KMS-11 (cell line): ENCODE measurements around the gene TUBA8.

Source experiments
- H2AFZ ChIP-seq: fragments of 200-600 bp; sonication (generic); 2 replicates; pipeline ENCODE4 v1.6.1; 2016; ENCODE audit warnings: antibody characterized with exemption, mixed run types, low read depth
- H3K27ac ChIP-seq: fragments of 200-600 bp; sonication (generic); 2 replicates; pipeline ENCODE4 v1.6.1; 2016; ENCODE audit warnings: mild to moderate bottlenecking, mixed run types
- H3K27me3 ChIP-seq: fragments of 200-600 bp; sonication (generic); 2 replicates; pipeline ENCODE4 v1.6.1; 2017; ENCODE audit warnings: mild to moderate bottlenecking, low read depth, mixed run types, moderate library complexity; ENCODE audit not compliant: insufficient read depth
- H3K36me3 ChIP-seq: fragments of 200-600 bp; sonication (generic); 2 replicates; pipeline ENCODE4 v1.6.1; 2017; ENCODE audit warnings: mild to moderate bottlenecking, mixed run types; ENCODE audit not compliant: insufficient read depth
- H3K4me1 ChIP-seq: fragments of 200-600 bp; sonication (generic); 2 replicates; pipeline ENCODE4 v1.6.1; 2016; ENCODE audit warnings: mild to moderate bottlenecking, low read depth, mixed run types; ENCODE audit not compliant: poor library complexity, severe bottlenecking
- H3K4me2 ChIP-seq: fragments of 200-600 bp; sonication (generic); 2 replicates; pipeline ENCODE4 v1.7.0; 2016; ENCODE audit warnings: mild to moderate bottlenecking, mixed run types
- H3K4me3 ChIP-seq: fragments of 200-600 bp; sonication (generic); IDR thresholded peaks from 2 replicates; pipeline ENCODE4 v1.6.1; 2017; ENCODE audit warnings: low read depth, low read length, mixed read lengths; ENCODE audit not compliant: insufficient read depth
- H3K79me2 ChIP-seq: fragments of 200-600 bp; sonication (generic); 2 replicates; pipeline ENCODE4 v1.6.1; 2016; ENCODE audit warnings: low read depth, mixed run types; ENCODE audit not compliant: insufficient read depth
- H3K9ac ChIP-seq: fragments of 200-600 bp; sonication (generic); 2 replicates; pipeline ENCODE4 v1.6.1; 2016; ENCODE audit warnings: mild to moderate bottlenecking, mixed run types
- H4K20me1 ChIP-seq: fragments of 200-600 bp; sonication (generic); 2 replicates; pipeline ENCODE4 v1.6.1; 2016; ENCODE audit warnings: mild to moderate bottlenecking, mixed run types; ENCODE audit not compliant: insufficient read depth
- CTCF ChIP-seq: fragments of 200-600 bp; sonication (generic); conservative IDR thresholded peaks from 2 replicates; pipeline ENCODE4 v1.6.1; 2017; ENCODE audit warnings: low read depth, mild to moderate bottlenecking, antibody characterized with exemption, low read length, moderate library complexity, mixed read lengths

The TUBA8 gene

GRCh38 chr22:18077087-18077638 lies 33.4 kb upstream of the TUBA8 start:
- Histone ChIP-seq H3K27ac (peak overlapping the region; percentile 41; the same call in 1 of the 2 replicates), H4K20me1 (no peaks in the 10 kb centered on the region), H3K4me3 (no peak overlapping the region), H3K4me1 (peaks cover 34% of the 10 kb centered on the region), H3K9ac (peak overlapping the region; percentile 88; the same call in 1 of the 2 replicates), H3K4me2 (peak overlapping the region; percentile 86), H3K36me3 (no peaks in the 10 kb centered on the region), H3K27me3 (no peaks in the 10 kb centered on the region), H2AFZ (peak overlapping the region; percentile 50; the same call in 1 of the 2 replicates), H3K79me2 (peaks cover 30% of the 10 kb centered on the region; the same call in 1 of the 2 replicates)
- no peak for TF ChIP-seq CTCF

GRCh38 chr22:18077639-18078328 lies 32.8 kb upstream of the TUBA8 start, which contains the start of gene PEX26:
PEX26 (plus strand) TSS chr22:18077990; CDS start chr22:18078377, 387 bp downstream.
- Histone ChIP-seq H3K79me2 (peaks cover 36% of the 10 kb centered on the region; the same call in 1 of the 2 replicates), H3K9ac (peak within 1 kb of the TSS; percentile 88), H4K20me1 (no peaks in the 10 kb centered on the region), H3K4me1 (peaks cover 34% of the 10 kb centered on the region), H3K27ac (peak within 1 kb of the TSS; percentile 51), H3K36me3 (no peaks in the 10 kb centered on the region), H2AFZ (peak within 1 kb of the TSS; percentile 50; the same call in 1 of the 2 replicates), H3K4me2 (peak within 1 kb of the TSS; percentile 87), H3K4me3 (no peak within 1 kb of the TSS), H3K27me3 (no peaks in the 10 kb centered on the region)
- no peak for TF ChIP-seq CTCF

- Histone ChIP-seq H2AFZ (peak overlapping the region; percentile 50; the same call in 1 of the 2 replicates), H3K4me2 (peak overlapping the region; percentile 87), H3K79me2 (peaks cover 40% of the 10 kb centered on the region; the same call in 1 of the 2 replicates), H3K27ac (peak overlapping the region; percentile 51), H3K4me1 (peaks cover 34% of the 10 kb centered on the region), H3K4me3 (no peak overlapping the region), H3K27me3 (no peaks in the 10 kb centered on the region), H4K20me1 (no peaks in the 10 kb centered on the region), H3K36me3 (peaks cover under 1% of the 10 kb centered on the region; the same call in 1 of the 2 replicates), H3K9ac (peak overlapping the region; percentile 88)
- no peak for TF ChIP-seq CTCF
These were observed 32.1 kb upstream of the TUBA8 start for GRCh38 chr22:18078329-18079041.

- Histone ChIP-seq H3K9ac (no peak overlapping the region), H3K79me2 (peaks cover 40% of the 10 kb centered on the region; the same call in 1 of the 2 replicates), H3K27ac (no peak overlapping the region), H4K20me1 (no peaks in the 10 kb centered on the region), H3K27me3 (no peaks in the 10 kb centered on the region), H3K4me2 (0 out of 2 replicates have a peak overlapping the region, but pooled peaks have one; percentile 87), H3K4me1 (peaks cover 34% of the 10 kb centered on the region), H2AFZ (no peak overlapping the region), H3K4me3 (no peak overlapping the region), H3K36me3 (peaks cover 7% of the 10 kb centered on the region; the same call in 1 of the 2 replicates)
- no peak for TF ChIP-seq CTCF
These were observed 30.8 kb upstream of the TUBA8 start for GRCh38 chr22:18079706-18080233.
